Endothelial cell (in vitro differentiated cells): Measurements from ENCODE around the gene ADRM1. TPM values are rescaled to one million over a fixed set of nuclear protein-coding genes. Genes with fewer than 3 reads are reported as not detected.

Experiments
- DNase-seq: peaks from one replicate; pipeline ENCODE4 v3.0.0; 2021; ENCODE audit warnings: low spot score
- H3K27ac Mint-ChIP-seq: one replicate; pipeline ENCODE4 v1.8.0; 2021; ENCODE audit warnings: mixed read lengths, inconsistent platforms; ENCODE audit not compliant: unreplicated experiment
- H3K27me3 Mint-ChIP-seq: one replicate; pipeline ENCODE4 v1.8.0; 2021; ENCODE audit warnings: mild to moderate bottlenecking, moderate library complexity, mixed read lengths, inconsistent platforms; ENCODE audit not compliant: unreplicated experiment
- H3K36me3 Mint-ChIP-seq: one replicate; pipeline ENCODE4 v1.8.0; 2021; ENCODE audit warnings: mild to moderate bottlenecking, low read depth, mixed read lengths, inconsistent platforms; ENCODE audit not compliant: unreplicated experiment
- H3K4me1 Mint-ChIP-seq: one replicate; pipeline ENCODE4 v1.8.0; 2021; ENCODE audit warnings: mild to moderate bottlenecking, mixed read lengths, inconsistent platforms; ENCODE audit not compliant: unreplicated experiment
- H3K4me3 Mint-ChIP-seq: one replicate; pipeline ENCODE4 v1.8.0; 2021; ENCODE audit warnings: mild to moderate bottlenecking, mixed read lengths, inconsistent platforms; ENCODE audit not compliant: unreplicated experiment
- H3K9me3 Mint-ChIP-seq: one replicate; pipeline ENCODE4 v1.8.0; 2021; ENCODE audit warnings: mixed read lengths, inconsistent platforms; ENCODE audit not compliant: unreplicated experiment
- CTCF ChIP-seq: fragments of 200-600 bp; sonication (generic); IDR thresholded peaks from one replicate; pipeline ENCODE4 v1.5.0; 2021; ENCODE audit warnings: antibody characterized with exemption; ENCODE audit not compliant: unreplicated experiment
- total RNA-seq: library from RNA; stranded (reverse); fragmentation: NEBNext Ultra II Directional; extraction: Animal tissue kit (Norgen Biotek cat#: 25700); gene quantifications from one replicate; pipeline ENCODE4 v1.2.1, GENCODE V29; 2021; ENCODE audit not compliant: unreplicated experiment

ADRM1 gene
- total RNA-seq, 1 donor from 2014 or later: 132 TPM

GRCh38 chr20:62328684-62329388 is 26.0 kb downstream of the ADRM1 start:
- no peak overlapping the region for H3K4me3 Mint-ChIP-seq
- H3K9me3 Mint-ChIP-seq: no peaks in the 10 kb centered on the region
- no peak overlapping the region for H3K27ac Mint-ChIP-seq

DNA sequence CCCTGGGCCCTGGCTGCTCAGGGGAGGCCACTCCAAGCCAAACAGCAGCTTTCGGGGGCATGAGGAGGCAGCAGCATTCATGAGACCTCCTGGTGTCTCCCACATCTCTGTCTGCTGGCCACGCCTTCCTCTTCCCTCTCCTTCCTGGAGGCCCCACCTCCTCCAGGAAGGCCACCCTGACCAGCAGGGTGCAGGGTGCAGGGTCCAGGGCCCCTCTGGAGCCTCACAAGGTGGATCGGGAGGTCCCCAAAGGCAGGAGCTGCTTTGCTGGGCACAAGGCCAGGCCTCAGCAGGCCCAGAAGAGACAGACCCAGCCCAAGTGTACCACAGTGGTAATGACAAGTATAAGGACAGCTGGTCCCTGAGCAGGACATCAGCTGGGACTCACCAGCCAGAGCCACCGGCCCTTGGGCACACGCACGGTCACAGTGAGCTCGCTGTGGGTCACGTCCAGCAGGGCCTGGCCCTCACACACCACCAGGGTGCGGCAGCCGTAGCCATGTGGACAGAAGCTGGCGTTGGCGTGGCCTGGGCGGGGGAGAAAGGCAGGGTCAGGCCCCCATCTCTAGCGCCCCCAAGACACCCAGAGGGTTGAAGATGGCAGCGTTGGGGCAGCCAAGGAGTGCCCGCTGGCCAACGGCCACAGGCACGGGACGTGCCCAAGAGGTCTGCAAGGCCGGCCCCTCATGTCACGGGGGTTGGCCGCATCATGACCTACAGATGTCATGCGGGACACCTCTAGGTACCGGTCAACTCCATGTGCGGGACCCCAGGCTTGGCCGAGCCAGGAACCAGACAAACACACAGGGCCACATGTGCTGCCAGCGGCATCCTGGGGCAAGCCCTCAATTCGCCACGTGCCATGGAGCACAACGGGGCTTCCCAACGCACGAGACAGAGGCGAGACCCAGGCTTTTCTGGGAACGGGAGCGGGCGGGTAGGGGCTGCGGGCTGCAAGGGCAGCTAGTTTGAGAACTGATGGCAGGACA is 26.9 kb downstream of the ADRM1 start:
- Mint-ChIP-seq H3K27ac (no peak overlapping the region), H3K27me3 (peaks cover 3% of the 10 kb centered on the region), H3K36me3 (peaks cover 8% of the 10 kb centered on the region), H3K9me3 (no peaks in the 10 kb centered on the region), H3K4me1 (no peaks in the 10 kb centered on the region), H3K4me3 (no peak overlapping the region)
- no peak for TF ChIP-seq CTCF
- DNase-seq: no peak

More at GRCh38 chr20:62328684-62329388, 26.0 kb downstream of the ADRM1 start:
- Mint-ChIP-seq H3K4me1 (no peaks in the 10 kb centered on the region), H3K27me3 (peaks cover 3% of the 10 kb centered on the region), H3K36me3 (peaks cover 8% of the 10 kb centered on the region)
- DNase-seq: no peak
- no peak for TF ChIP-seq CTCF

DNA sequence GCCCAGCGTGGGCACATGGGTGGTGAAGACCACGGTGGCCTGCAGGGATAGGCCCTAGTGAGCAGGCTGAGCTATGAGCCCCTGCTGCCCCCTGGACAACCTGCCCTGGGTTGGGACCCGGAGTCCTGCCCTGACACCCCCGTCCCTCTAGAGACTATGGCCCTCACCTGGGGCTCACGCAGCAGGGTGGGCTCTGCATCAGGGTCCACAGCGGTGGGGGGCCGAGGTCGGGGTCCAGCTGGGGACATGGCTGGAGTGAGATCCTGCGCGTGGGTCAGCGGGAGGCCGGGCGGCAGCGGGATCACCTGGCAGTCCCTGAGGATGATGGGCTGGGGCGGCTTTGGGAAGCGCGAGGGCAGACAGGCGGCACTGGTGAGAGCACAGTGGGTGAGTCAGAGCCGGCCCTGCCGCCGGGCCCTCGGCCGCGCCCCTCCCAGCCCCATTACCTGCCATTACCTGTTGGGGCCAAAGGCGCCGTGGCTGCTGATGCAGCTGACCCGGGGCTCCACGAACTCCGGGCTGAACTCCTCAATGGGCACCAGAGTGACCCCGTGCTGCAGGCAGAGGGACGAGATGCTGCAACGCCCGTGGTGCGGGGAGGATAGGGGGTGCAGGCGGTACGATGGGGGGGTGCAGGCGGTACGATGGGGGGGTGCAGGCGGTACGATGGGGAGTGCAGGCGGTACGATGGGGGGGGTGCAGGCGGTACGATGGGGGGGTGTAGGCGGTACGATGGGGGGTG is 27.9 kb downstream of the ADRM1 start:
- peaks cover 5% of the 10 kb centered on the region for H3K36me3 Mint-ChIP-seq
- no peak overlapping the region for H3K27ac Mint-ChIP-seq
- no peak for TF ChIP-seq CTCF
- H3K4me3 Mint-ChIP-seq: no peak overlapping the region
- H3K27me3 Mint-ChIP-seq: peaks cover 6% of the 10 kb centered on the region
- H3K4me1 Mint-ChIP-seq: no peaks in the 10 kb centered on the region
- DNase-seq: no peak
- H3K9me3 Mint-ChIP-seq: no peaks in the 10 kb centered on the region

GRCh38 chr20:62331347-62331746 is 28.6 kb downstream of the ADRM1 start:
- H3K9me3 Mint-ChIP-seq: no peaks in the 10 kb centered on the region
- no peaks in the 10 kb centered on the region for H3K4me1 Mint-ChIP-seq
- H3K4me3 Mint-ChIP-seq: no peak overlapping the region
- no peak for TF ChIP-seq CTCF
- H3K36me3 Mint-ChIP-seq: no peaks in the 10 kb centered on the region
- H3K27me3 Mint-ChIP-seq: peaks cover 5% of the 10 kb centered on the region
- DNase-seq: no peak
- H3K27ac Mint-ChIP-seq: no peak overlapping the region
